Inferior parietal cortex (tissue), 1 donor: Measurements from ENCODE around the gene CIBAR2.
"Not testable (repeated sequence)": the region's sequence is repeated elsewhere in the genome, so short reads cannot be mapped to it uniquely, and the experiment has no call there.

Experiments used
- DNase-seq: peaks from one replicate; pipeline ENCODE4 v3.0.0-alpha.2; 2016; ENCODE audit errors: extremely low spot score

CIBAR2 gene

DNA sequence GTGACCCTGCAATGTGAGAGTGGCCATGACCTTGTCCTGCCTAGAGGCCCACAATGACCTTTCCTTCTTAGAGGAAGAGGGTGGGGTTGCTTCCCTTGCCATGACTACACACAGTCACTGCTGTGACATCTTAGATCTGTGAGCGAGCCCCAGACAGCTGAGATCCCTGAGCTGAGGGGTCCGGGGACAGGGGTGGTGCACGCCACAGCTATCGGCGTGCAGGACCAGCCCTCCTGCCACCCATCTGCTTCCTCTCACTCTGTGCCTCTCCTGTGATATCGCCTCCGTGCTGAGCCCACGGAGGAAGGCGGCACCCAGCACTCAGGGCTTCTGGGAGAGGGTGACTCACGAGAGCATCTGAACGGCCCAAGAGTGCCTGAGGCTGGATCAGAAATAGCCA lies 49.4 kb downstream of the CIBAR2 start:
- DNase-seq, result no peak

DNA sequence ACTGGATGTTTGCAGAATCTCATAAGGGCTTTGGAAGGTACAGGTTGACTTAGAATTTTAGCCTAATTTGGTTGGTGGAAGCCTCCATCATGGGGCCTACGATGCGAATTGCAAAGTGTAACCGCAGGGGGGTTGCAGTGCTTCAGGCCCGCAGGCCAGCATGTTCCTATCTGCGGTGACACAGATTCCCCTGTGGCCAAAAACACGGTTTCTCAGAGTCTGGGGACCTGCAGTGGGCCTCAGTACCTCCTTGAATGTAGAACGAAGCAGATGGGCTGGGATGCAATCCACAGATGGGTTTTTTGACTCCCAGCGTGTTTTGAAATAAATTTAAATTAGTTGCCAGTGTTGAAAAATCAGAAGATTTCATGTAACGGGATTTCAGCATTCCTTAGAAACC lies 49.9 kb downstream of the CIBAR2 start:
- no peak for DNase-seq

DNA sequence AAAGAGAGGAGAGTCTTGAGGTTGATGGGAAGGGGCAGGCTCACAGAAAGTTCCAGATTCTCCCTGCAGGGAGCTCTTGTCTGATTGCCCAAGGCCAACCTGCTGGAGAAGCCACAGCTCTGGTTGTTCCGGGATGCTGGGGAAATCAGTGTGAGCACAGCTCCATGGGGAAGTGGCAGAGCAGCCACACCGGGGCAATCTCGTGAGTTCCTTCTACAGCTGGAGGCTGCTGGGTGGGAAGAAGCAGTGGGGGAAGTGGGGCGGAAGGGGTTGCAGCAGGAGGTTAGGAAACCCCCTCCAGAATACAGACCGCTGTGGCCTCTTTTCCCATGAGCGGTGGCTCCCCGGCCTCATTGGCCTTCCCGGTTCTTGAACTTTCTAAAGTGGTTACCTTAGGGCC lies 50.7 kb downstream of the CIBAR2 start:
- DNase-seq, result no peak

DNA sequence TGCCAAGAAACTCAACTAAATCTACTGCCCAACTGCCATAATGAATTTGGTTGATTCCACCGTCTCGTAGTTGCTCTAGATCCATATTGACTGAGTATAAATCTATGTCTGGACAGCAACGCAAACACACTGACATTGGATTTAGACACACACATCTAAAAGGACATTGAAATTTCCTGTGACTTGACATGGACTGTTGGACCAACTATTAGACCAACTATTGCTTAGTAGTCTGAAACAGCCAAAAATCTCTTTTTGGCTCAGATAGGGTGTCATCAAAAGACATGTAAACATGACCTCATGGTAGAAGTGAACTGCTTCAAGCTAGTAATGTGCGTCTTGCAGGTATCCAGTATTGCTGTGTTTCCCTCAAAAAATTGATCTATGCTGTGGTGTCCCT lies 53.4 kb downstream of the CIBAR2 start:
- DNase-seq, result no peak

DNA sequence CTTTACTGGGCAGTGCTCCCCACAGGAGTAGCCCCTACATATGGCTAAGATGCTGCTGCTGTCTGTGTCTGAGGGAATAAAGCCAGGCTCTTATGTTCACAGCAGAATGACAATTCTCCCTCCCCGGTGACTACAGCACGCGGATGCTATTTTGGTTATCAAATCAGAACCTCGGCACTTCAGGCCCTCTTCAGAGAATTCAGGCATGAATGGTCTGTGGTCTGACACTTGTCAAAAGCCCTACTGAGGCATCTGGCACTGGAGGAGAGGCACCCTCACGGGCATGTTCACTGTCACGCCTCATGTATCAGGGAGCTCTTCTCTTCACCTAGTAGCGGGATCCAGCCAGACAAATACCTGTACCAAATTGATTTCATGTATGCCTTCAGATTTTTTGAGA lies 54.3 kb downstream of the CIBAR2 start:
- no peak for DNase-seq

DNA sequence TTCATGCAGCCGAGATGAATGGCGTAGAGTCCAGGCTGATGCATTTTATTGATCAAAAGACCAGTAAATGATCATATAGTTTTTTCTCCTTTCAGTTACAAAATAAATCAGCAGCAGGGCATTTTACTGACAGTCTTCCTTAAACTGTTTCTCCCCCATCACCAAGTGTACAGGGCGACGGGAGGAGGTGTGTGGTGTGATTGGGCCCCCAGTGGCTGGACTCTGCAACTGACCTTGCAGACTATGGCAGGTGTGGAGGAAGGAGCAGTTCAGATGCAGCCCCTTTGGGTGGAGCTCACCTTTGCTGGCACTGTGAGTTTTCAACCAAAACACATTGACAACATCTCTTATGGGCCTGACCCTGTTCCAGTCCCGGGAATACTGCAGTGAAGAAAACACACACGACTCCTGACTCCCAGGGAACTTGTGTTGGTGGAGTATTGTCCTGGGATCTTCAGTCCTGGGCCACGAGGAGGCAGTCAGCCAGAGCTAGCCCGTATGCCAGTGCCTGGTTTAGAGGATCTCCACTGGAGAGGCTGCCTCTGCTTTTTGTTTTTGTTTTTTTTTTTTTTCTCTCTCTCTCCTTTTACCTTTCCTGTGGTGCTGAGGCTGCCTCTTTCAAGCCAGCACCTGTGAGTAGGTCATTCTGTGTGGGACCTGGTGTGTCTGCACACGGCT lies 54.9 kb downstream of the CIBAR2 start:
- DNase-seq, result no peak

DNA sequence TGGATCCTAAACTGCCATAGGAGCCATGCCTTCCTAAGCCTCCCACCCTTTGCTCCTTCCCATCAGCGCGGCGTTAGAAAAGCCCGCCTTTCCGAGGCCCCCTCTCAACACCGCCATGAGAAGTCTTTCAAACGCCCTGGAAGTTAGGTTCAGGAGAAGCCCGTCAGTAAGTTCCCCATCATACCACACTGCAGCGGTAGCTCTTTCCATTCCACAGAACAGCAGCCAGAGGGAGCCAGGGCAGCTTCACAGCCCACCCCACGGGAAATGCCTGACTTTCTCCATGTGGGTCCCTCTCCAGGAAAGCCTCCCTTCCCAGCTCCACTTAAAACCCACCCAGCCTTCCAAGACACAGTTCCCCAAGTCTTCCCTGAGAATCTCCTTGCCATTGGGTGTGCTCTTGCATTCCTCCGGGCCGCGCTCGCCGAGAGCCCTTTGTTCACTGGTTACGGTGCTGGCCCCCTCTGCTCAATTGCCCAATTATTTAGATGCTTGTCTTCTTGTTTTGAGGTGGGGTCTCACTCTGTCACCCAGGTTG lies 56.0 kb downstream of the CIBAR2 start:
- no peak for DNase-seq

DNA sequence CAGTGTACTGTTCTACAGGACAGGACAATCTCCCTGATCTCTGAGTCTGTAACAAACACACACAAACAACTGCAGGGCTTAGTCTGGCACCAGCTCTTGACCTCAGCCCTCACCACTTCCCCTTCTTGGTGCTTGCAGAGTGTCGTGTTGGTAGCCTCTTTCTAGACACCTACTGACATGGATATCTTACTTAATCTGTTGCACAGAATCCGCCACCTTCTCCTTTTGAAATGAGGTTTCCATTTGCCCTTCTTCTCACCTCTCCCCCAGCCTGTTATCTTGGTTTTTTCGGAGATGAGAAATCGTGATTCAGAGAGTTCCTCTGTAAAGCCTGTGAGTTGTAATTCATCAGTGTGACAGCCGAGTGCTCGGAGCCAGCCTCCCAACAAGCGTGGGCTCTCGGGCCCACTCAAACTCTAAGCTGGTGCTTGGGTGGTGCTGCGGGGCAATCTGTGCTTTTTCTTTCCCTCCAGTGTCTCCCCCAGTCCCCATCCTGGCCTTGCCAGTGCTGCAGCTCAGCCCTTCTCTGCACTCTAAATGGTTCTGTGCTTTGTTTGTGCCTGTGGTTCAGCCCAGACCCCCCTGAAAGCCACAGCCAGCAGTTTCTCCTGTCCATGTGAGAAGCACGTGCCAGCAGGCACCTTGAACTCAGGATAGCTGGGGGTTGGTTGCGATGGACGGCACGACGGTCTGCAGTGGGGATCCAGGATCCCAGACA lies 56.6 kb downstream of the CIBAR2 start:
- DNase-seq, result peak; percentile 66

DNA sequence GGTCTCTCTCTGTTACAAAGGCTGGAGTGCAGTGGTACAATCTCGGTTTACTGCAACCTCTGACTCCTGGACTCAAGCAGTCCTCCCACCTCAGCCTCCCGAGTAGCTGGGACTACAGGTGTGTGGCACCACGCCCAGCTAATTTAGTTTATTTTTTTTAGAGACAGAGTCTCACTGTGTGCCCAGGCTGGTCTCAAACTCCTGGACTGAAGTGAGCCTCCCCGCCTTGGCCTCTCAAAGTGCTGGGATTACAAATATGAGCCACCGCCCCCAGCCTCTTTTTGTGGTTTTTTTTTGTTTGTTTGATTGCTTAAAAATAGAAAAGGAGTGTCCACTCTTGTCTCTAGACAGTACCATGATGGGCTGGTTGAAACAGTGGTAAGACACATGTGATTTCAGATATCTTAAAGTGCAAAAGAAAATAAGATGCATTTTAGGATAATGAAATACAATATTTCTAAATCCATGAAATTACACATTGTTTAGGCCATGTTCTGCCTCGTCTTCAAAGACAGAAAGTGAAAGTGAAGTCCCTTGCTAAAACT lies 57.3 kb downstream of the CIBAR2 start:
- no peak for DNase-seq

DNA sequence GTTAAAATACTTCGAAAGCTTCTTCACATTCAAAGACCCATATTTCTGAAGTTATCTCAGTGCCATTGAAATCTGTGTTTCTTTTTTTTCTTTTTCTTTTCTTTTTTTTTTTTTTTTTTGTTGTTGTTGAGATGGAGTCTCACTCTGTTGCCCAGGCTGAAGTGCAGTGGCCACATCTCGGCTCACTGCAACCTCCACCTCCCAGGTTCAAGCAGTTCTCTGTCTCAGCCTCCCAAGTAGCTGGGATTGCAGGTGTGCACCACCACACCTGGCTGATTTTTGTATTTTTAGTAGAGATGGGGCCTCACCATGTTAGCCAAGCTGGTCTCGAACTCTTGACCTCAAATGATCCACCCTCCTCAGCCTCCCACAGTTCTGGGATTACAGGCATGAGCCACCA lies 58.0 kb downstream of the CIBAR2 start:
- not testable (repeated sequence) for DNase-seq

DNA sequence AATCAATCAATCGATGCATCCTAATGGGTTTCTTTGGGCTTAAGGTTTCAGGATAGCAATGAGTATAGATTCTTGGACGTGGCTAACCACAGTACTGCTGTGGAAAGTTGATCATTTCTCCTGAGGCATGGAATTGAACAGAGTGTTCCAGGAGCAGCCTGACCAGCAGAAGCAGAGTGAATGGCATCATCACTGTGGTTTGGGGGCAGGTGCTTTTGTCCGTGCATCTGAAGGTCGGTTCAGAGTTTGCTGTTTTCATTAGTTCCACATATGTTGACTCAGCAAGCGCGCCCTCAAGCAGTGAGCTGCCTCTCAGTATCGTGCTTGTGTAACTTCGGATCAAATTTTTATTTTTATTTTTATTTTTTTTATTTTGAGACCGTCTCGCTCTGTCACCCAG lies 59.7 kb downstream of the CIBAR2 start:
- DNase-seq, result no peak

DNA sequence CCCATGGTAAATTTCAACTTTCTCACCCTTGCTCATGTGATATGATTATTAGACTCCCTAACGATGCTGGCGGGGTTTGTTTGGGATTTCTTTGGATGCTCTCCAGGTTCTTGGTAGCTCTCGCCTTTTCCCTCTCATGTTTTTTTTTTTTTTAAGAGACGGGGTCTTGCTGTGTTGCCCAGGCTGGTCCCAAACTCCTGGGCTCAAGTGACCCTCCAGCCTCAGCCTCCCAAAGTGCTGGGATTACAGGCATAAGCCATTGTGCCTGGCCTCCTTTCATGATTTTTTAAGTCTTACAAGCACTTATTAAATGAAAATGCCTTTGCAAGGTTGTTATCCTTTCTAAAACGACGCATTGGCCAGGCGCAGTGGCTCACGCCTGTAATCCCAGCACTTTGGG lies 60.6 kb downstream of the CIBAR2 start:
- no peak for DNase-seq

DNA sequence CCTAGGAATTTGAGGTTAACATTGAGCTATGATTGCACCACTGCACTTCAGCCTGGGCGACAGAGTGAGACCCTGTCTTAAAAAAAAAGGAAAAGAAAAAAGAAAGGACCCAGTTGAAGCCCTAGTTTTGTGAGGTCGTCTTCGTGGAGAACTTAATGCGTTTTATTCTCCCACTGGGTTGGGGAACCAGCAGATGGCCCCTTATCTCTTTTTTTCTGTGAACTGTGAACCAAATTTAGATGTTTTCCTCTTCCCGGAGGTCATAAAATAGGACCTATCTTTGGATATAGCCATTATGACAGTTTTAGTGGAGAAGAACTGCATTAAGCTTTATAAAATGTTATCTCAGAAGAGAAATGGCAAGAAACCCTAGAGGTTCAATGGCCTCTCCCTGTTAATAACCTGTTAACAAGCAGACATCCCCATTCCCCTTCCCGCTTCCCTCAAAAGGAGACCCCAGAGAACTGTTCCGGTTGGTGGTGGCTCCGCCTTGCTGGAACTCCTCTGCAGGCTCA lies 61.1 kb downstream of the CIBAR2 start:
- DNase-seq, result no peak

DNA sequence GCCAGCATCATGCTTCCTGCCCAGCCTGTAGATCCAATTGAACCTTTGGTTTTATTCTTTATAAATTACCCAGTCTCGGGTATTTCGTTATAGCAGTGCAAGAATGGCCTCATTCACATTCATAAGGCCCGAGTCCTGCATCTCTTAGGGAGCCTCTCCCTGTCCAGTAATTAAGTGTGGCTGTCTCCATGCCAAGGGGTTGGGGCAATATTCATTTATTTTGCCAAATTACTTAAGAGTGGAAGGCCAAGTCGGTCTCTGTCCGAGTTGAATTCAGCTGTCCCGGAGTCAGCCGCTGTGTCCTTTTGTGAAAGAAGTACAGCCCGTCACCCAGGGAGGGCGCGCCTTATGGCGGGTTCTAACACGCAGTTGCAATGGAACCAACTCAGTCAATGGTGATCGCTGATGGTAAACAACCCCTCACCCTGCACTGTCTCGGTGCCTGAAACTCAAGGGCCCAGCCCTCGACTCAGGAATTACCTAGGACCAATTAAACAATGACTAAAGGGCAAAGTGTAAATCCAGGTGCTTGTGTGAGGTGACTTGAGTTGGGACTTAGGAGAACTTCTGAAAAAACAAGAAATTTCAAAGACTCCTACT lies 62.5 kb downstream of the CIBAR2 start:
- no peak for DNase-seq

DNA sequence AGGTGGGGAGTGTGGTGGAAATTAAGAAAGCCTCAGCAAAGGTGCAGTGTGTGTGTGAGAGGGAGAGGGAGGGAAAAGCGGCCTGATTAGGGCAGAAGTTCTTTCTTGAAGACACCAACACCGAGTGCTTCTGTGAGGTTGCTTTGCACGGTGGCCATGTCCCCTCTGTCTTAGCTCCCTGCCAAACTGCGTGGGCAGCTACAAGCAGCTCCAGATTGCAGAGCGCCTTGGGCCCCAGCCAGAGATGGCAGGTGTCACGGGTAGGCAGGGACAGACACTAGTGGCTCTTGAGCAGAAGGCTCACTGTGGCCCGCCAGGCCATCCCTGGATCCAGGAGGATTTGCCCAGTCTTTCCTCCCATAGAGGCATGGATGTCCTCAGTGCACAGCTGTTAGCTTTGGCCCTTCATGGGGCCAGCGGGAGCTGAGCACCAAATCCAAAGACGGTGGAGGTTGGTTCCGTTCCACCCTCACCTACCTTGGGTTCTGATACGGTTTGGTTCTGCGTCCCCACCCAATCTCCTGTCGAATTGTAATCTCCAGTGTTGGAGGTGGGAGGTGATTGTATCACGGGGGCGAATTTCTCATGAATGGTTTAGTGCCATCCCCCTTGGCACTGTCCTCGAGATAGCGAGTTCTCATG lies 63.2 kb downstream of the CIBAR2 start:
- DNase-seq, result no peak
